Measurements from ENCODE around the gene KTI12.

DNA sequence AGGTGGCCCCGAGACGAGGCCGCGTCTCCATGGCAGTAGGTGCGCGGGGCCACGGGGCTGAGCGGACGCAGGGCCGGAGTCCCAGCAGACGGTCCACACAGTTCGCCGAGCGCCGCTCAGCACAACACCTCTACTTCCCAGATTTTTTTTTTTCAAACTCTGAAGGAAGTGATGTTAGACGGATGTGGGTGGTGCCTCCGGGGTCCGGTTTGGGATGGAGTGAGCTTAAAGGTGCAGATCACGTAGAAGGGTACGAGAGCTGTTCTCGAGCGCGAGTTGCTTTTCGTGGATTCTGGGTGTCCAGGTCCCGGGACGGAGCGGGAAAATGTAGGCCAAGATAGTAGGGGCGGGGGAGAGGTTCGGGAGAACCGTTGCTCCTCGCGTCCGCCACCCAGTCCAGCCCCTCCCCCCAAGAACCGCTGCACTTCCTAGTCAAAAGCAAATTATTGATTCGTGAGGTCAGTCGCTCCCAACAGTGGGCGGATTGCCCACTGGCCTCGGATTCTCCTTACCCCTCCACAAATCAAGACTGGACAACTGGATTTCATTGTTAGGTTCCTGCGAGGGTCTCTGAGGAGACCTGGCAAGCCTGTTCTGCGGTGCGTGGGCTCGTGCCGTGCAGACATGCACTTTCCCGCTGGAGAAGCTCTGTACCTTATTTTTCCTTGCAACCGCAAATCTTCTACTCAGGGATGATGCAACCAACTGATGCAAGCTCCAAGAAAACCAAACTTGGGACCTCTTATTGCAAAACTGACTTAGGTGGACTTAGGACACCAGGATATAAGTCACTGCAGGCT, 21.7 kb upstream of the KTI12 start, which contains the start of gene TXNDC12:
- TF ChIP-seq, protein P1, sequence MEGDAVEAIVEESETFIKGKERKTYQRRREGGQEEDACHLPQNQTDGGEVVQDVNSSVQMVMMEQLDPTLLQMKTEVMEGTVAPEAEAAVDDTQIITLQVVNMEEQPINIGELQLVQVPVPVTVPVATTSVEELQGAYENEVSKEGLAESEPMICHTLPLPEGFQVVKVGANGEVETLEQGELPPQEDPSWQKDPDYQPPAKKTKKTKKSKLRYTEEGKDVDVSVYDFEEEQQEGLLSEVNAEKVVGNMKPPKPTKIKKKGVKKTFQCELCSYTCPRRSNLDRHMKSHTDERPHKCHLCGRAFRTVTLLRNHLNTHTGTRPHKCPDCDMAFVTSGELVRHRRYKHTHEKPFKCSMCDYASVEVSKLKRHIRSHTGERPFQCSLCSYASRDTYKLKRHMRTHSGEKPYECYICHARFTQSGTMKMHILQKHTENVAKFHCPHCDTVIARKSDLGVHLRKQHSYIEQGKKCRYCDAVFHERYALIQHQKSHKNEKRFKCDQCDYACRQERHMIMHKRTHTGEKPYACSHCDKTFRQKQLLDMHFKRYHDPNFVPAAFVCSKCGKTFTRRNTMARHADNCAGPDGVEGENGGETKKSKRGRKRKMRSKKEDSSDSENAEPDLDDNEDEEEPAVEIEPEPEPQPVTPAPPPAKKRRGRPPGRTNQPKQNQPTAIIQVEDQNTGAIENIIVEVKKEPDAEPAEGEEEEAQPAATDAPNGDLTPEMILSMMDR (IDR thresholded peaks at IDR 0.05): no peak
- no peak for TF ChIP-seq ZFX (IDR thresholded peaks at IDR 0.05; ENCODE audit: borderline replicate concordance)
